Neuronal stem cell (in vitro differentiated cells): ENCODE results near the gene POGLUT2.

Experiments used
- DNase-seq: peaks from one replicate; pipeline ENCODE4 v3.0.0-alpha.2; 2013; ENCODE audit warnings: low spot score
- H2AFZ ChIP-seq: one replicate; pipeline ENCODE4 v1.6.1; 2013; ENCODE audit warnings: mild to moderate bottlenecking, low read length, inconsistent platforms
- H2AK5ac ChIP-seq: 2 replicates; pipeline ENCODE4 v1.6.1; 2013; ENCODE audit warnings: low read depth, mild to moderate bottlenecking, inconsistent platforms, low read length, moderate library complexity, mixed read lengths
- H2BK120ac ChIP-seq: 2 replicates; pipeline ENCODE4 v1.6.1; 2013; ENCODE audit warnings: low read depth, mild to moderate bottlenecking, inconsistent platforms, low read length, moderate library complexity, mixed read lengths
- H2BK12ac ChIP-seq: one replicate; pipeline ENCODE4 v1.6.1; 2013; ENCODE audit warnings: low read length, inconsistent platforms
- H2BK15ac ChIP-seq: 2 replicates; pipeline ENCODE4 v1.6.1; 2013; ENCODE audit warnings: mild to moderate bottlenecking, low read length, inconsistent platforms, mixed read lengths
- H2BK5ac ChIP-seq: one replicate; pipeline ENCODE4 v1.6.1; 2013; ENCODE audit warnings: inconsistent platforms, mild to moderate bottlenecking, low read length, moderate library complexity
- H3K14ac ChIP-seq: one replicate; pipeline ENCODE4 v1.6.1; 2013; ENCODE audit warnings: low read length, inconsistent platforms
- H3K18ac ChIP-seq: 2 replicates; pipeline ENCODE4 v1.6.1; 2013; ENCODE audit warnings: low read length, inconsistent platforms
- H3K23ac ChIP-seq: 2 replicates; pipeline ENCODE4 v1.6.1; 2013; ENCODE audit warnings: low read depth, mild to moderate bottlenecking, mixed read lengths, low read length, inconsistent platforms; ENCODE audit not compliant: poor library complexity
- H3K27ac ChIP-seq: replicated peaks from 3 replicates; pipeline ENCODE4 v1.5.1; 2013; ENCODE audit warnings: low read length, inconsistent platforms
- H3K27me3 ChIP-seq, 3 experiments: 2 replicates each; pipeline ENCODE4 v1.6.1; 2013; ENCODE audit warnings: low read length in 3 of 3, mild to moderate bottlenecking in 2 of 3, inconsistent platforms in 1 of 3, low read depth in 1 of 3, mixed read lengths in 1 of 3, moderate library complexity in 1 of 3; ENCODE audit not compliant: control insufficient read depth in 3 of 3, insufficient read depth in 3 of 3
- H3K36me3 ChIP-seq, 2 donors: replicated peaks in 1 of 2; 2 replicates each; pipeline ENCODE4 v1.6.1; 2013; ENCODE audit warnings: low read length in 2 of 2; ENCODE audit not compliant: control insufficient read depth in 2 of 2, insufficient read depth in 2 of 2
- H3K4ac ChIP-seq: 2 replicates; pipeline ENCODE4 v1.6.1; 2013; ENCODE audit warnings: inconsistent platforms, mild to moderate bottlenecking, low read length, moderate library complexity
- H3K4me1 ChIP-seq, 2 donors: 1 replicate in 1 of 2; 2 replicates in 1 of 2; pipeline ENCODE4 v1.6.1; 2013; ENCODE audit warnings: low read length in 2 of 2, low read depth in 1 of 2; ENCODE audit not compliant: control insufficient read depth in 2 of 2, insufficient read depth in 1 of 2
- H3K4me2 ChIP-seq: one replicate; pipeline ENCODE4 v1.6.1; 2013; ENCODE audit warnings: mild to moderate bottlenecking, low read length, inconsistent platforms; ENCODE audit not compliant: insufficient read depth, poor library complexity, severe bottlenecking
- H3K4me3 ChIP-seq, 2 donors: 2 replicates each; pipeline ENCODE4 v1.5.1; 2013; ENCODE audit warnings: low read length in 2 of 2, mild to moderate bottlenecking in 2 of 2, inconsistent platforms in 1 of 2, moderate library complexity in 1 of 2
- H3K79me1 ChIP-seq: one replicate; pipeline ENCODE4 v1.6.1; 2013; ENCODE audit warnings: low read depth, mild to moderate bottlenecking, inconsistent platforms, low read length, moderate library complexity
- H3K9ac ChIP-seq: one replicate; pipeline ENCODE4 v1.6.1; 2013; ENCODE audit warnings: mild to moderate bottlenecking, low read depth, low read length, inconsistent platforms; ENCODE audit not compliant: poor library complexity
- H3K9me3 ChIP-seq, 2 donors: replicated peaks in 1 of 2; 2 replicates each; pipeline versions ENCODE3 to v1.6.1; 2013; ENCODE audit warnings: low read length in 2 of 2, mild to moderate bottlenecking in 2 of 2, inconsistent platforms in 1 of 2, low read depth in 1 of 2, mixed read lengths in 1 of 2, moderate library complexity in 1 of 2; ENCODE audit not compliant: control insufficient read depth in 2 of 2, insufficient read depth in 1 of 2
- H4K8ac ChIP-seq: one replicate; pipeline ENCODE4 v1.6.1; 2013; ENCODE audit warnings: low read depth, mild to moderate bottlenecking, inconsistent platforms, low read length, moderate library complexity
- H4K91ac ChIP-seq: one replicate; pipeline ENCODE4 v1.6.1; 2013; ENCODE audit warnings: low read length, low read depth, mild to moderate bottlenecking, inconsistent platforms; ENCODE audit not compliant: poor library complexity
- WGBS, 2 donors: extraction: QIAGEN DNeasy Blood & Tissue Kit; methylation state at CpG; one replicate each; pipeline ENCODE4 v1.1.7; 2013; ENCODE audit warnings: missing lambda C conversion rate in 2 of 2, mixed read lengths in 1 of 2; ENCODE audit not compliant: insufficient read length in 2 of 2, insufficient replicate concordance in 1 of 2; ENCODE audit errors: extremely low coverage in 2 of 2; 5-methylcytosine and 5-hydroxymethylcytosine counted together

The POGLUT2 gene

DNA sequence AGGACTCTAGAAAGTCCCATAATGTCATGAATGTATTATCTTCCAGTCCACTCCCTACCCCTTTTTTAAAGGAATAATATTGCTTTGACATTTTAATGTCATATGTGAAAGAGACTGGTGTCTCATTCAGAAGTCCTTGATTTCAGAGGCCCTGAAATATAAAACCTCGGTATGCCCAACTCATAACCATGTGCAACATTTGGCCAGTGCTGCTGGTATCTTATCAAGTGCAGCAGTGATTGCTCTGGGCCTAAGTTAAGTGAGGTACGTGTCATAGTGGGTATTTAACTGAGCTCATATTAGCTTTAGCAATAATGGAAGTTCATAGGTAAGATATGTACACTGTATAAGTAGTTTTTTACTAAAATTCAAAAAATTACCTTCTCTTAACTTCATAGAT is 39.9 kb downstream of the POGLUT2 start:
- no peak overlapping the region for H3K14ac ChIP-seq
- H3K27me3 ChIP-seq, result no peaks in the 10 kb centered on the region
- no peaks in the 10 kb centered on the region for H3K36me3 ChIP-seq
- no peak overlapping the region for H3K4me3 ChIP-seq
- peaks cover 0 to 2% of the 10 kb centered on the region in 2 donors for H3K4me1 ChIP-seq
- H2BK12ac ChIP-seq, result no peak overlapping the region
- no peak overlapping the region for H3K18ac ChIP-seq
- no peak overlapping the region for H2AK5ac ChIP-seq
- H3K23ac ChIP-seq, result no peak overlapping the region
- H2BK120ac ChIP-seq, result no peak overlapping the region
- H4K91ac ChIP-seq, result no peak overlapping the region
- no CpG with 5 or more reads among the region's 2 CpGs for WGBS, 2 donors
- no peak overlapping the region for H2BK5ac ChIP-seq
- H4K8ac ChIP-seq, result no peak overlapping the region
- no peak overlapping the region for H2BK15ac ChIP-seq
- no peak overlapping the region for H3K27ac ChIP-seq
- H3K9me3 ChIP-seq, result no peaks in the 10 kb centered on the region
- H2AFZ ChIP-seq, result no peak overlapping the region
- DNase-seq, result no peak
- no peak overlapping the region for H3K4me2 ChIP-seq
- H3K9ac ChIP-seq, result no peak overlapping the region
- H3K79me1 ChIP-seq, result no peaks in the 10 kb centered on the region
- no peak overlapping the region for H3K4ac ChIP-seq

- Histone ChIP-seq H3K4me1 (peaks cover 0 to 2% of the 10 kb centered on the region in 2 donors), H2BK12ac (no peak overlapping the region), H2AK5ac (no peak overlapping the region), H3K9ac (no peak overlapping the region), H3K18ac (no peak overlapping the region), H3K27ac (no peak overlapping the region), H2AFZ (no peak overlapping the region), H3K14ac (no peak overlapping the region), H3K79me1 (no peaks in the 10 kb centered on the region), H4K8ac (no peak overlapping the region), H3K4me2 (no peak overlapping the region), H3K9me3 (peaks cover 0 to 3% of the 10 kb centered on the region in 2 donors), H3K4me3 (no peak overlapping the region), H3K36me3 (no peaks in the 10 kb centered on the region), H2BK120ac (no peak overlapping the region), H3K27me3 (no peaks in the 10 kb centered on the region), H3K4ac (no peak overlapping the region), H2BK15ac (no peak overlapping the region), H2BK5ac (no peak overlapping the region), H3K23ac (no peak overlapping the region), H4K91ac (no peak overlapping the region)
- no peak for DNase-seq
- WGBS, 2 donors, result no CpG with 5 or more reads among the region's 1 CpG
Observed at GRCh38 chr13:102757006-102757405, 41.8 kb downstream of the POGLUT2 start.

DNA sequence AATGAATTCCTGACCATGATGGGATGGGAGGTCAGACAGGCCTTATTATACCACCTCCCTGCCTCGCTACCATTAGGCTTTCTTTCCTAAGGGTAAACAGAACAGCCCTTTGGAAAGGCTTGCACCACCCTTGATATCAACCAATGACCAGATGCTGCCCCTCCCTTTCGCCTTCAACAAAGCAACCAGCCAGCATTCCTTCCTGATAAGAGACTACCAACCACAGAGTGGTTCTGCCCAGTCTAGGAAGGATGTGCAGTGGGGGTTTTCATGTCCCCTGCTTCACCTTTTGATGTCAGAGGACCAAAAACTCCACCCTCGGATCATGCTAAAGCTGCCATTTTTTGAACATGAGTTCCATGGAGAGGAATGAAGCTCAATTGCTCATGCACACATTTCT is 46.9 kb downstream of the POGLUT2 start:
- Histone ChIP-seq H3K23ac (no peak overlapping the region), H3K4me1 (peaks cover 0 to under 1% of the 10 kb centered on the region in 2 donors), H3K4ac (no peak overlapping the region), H2BK15ac (no peak overlapping the region), H2AK5ac (no peak overlapping the region), H2BK12ac (no peak overlapping the region), H3K18ac (no peak overlapping the region), H2BK120ac (no peak overlapping the region), H4K8ac (no peak overlapping the region), H3K4me3 (no peak overlapping the region), H3K27ac (no peak overlapping the region), H3K4me2 (no peak overlapping the region), H3K79me1 (no peaks in the 10 kb centered on the region), H2AFZ (no peak overlapping the region), H3K9me3 (peaks cover 0 to 5% of the 10 kb centered on the region in 2 donors), H3K14ac (no peak overlapping the region), H4K91ac (no peak overlapping the region), H3K27me3 (peaks cover 0 to 4% (median 0%) of the 10 kb centered on the region in 3 experiments), H2BK5ac (no peak overlapping the region), H3K36me3 (no peaks in the 10 kb centered on the region), H3K9ac (no peak overlapping the region)
- WGBS, 2 donors, result no CpG with 5 or more reads among the region's 3 CpGs
- no peak for DNase-seq

DNA sequence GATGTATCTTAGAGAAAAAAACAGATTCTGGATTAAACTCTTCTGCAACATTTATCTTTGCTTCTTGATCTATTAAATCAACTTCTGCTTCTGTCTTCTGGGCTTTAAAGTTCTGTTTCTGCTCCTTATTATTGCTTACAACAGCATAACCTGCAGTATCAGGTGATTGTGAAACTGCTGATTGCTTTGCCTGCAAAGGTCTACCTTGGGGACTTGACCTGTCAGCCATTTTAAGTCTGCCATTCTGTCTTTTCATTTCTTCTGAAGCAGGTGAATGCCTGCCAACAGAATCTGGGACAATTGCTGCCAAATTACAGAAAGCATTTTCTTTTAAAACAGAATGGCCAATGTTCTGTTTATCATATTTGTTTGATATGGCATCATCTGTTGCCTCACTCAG is 56.3 kb downstream of the POGLUT2 start:
- Histone ChIP-seq H3K18ac (no peak overlapping the region), H3K4me2 (no peak overlapping the region), H3K9me3 (no peaks in the 10 kb centered on the region), H3K9ac (no peak overlapping the region), H2BK5ac (no peak overlapping the region), H2AK5ac (no peak overlapping the region), H3K23ac (no peak overlapping the region), H4K8ac (no peak overlapping the region), H2BK120ac (no peak overlapping the region), H3K4ac (no peak overlapping the region), H3K4me1 (peaks cover 0 to 5% of the 10 kb centered on the region in 2 donors), H3K79me1 (no peaks in the 10 kb centered on the region), H3K14ac (no peak overlapping the region), H4K91ac (no peak overlapping the region), H3K27me3 (peaks cover 0 to 43% (median 0%) of the 10 kb centered on the region in 3 experiments), H2BK12ac (no peak overlapping the region), H2AFZ (no peak overlapping the region), H3K36me3 (no peaks in the 10 kb centered on the region), H2BK15ac (no peak overlapping the region), H3K4me3 (no peak overlapping the region), H3K27ac (no peak overlapping the region)
- DNase-seq, result no peak
